ENCODE results near the gene PPP4R4. TPM values are rescaled to one million over a fixed set of nuclear protein-coding genes. Genes with fewer than 3 reads are reported as not detected.

Gene PPP4R4
- total and polyA plus RNA-seq, 2 experiments from 2014 or later, result 3.0 to 11.1 TPM

GRCh38 chr14:94180655-94181271 is 6.6 kb downstream of the PPP4R4 start:
- Histone ChIP-seq H3K27ac (ENCODE audit: low read depth) (no peak overlapping the region), H3K36me3 (ENCODE audit: insufficient read depth) (no peaks in the 10 kb centered on the region), H3K4me2 (no peak overlapping the region), H3K9me2 (ENCODE audit: insufficient read depth) (no peaks in the 10 kb centered on the region), H3K27me3 (ENCODE audit: insufficient read depth) (peaks cover 14% of the 10 kb centered on the region), H2AFZ (no peak overlapping the region), H3K4me1 (ENCODE audit: insufficient read depth) (peaks cover 13% of the 10 kb centered on the region), H3K79me2 (replicated peaks; ENCODE audit: insufficient read depth) (peaks cover 12% of the 10 kb centered on the region; the same call in 1 of the 2 replicates), H3F3A (replicated peaks; ENCODE audit: low read depth) (no peaks in the 10 kb centered on the region), H4K20me1 (replicated peaks; ENCODE audit: insufficient read depth) (no peaks in the 10 kb centered on the region; the same call in 1 of the 2 replicates), H3K4me3 (no peak overlapping the region)
- Mint-ChIP-seq H3K9me3 (no peaks in the 10 kb centered on the region), H3K27ac (no peak overlapping the region), H3K27me3 (ENCODE audit: insufficient read depth, low read depth, poor library complexity) (peaks cover 1% of the 10 kb centered on the region), H3K4me1 (peaks cover 32% of the 10 kb centered on the region), H3K36me3 (ENCODE audit: low read depth) (0 out of 3 replicates have a peak, but pooled peaks cover 3% of the 10 kb centered on the region), H3K4me3 (no peak overlapping the region)
- DNase-seq (ENCODE audit: low spot score) (peak; percentile 71), ATAC-seq (peak; percentile 69)
- TF ChIP-seq, protein P1, sequence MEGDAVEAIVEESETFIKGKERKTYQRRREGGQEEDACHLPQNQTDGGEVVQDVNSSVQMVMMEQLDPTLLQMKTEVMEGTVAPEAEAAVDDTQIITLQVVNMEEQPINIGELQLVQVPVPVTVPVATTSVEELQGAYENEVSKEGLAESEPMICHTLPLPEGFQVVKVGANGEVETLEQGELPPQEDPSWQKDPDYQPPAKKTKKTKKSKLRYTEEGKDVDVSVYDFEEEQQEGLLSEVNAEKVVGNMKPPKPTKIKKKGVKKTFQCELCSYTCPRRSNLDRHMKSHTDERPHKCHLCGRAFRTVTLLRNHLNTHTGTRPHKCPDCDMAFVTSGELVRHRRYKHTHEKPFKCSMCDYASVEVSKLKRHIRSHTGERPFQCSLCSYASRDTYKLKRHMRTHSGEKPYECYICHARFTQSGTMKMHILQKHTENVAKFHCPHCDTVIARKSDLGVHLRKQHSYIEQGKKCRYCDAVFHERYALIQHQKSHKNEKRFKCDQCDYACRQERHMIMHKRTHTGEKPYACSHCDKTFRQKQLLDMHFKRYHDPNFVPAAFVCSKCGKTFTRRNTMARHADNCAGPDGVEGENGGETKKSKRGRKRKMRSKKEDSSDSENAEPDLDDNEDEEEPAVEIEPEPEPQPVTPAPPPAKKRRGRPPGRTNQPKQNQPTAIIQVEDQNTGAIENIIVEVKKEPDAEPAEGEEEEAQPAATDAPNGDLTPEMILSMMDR (conservative IDR thresholded peaks at IDR 0.05; ENCODE audit: low read depth in 2 of 2), result peak; percentile 60 to 73
- no peak for TF ChIP-seq EZH2phosphoT487 (IDR thresholded peaks at IDR 0.05; ENCODE audit: unreplicated experiment)

GRCh38 chr14:94181835-94182234 is 7.7 kb downstream of the PPP4R4 start:
- ATAC-seq (no peak), DNase-seq (ENCODE audit: low spot score) (no peak)
- Mint-ChIP-seq H3K4me1 (peaks cover 25% of the 10 kb centered on the region), H3K9me3 (no peaks in the 10 kb centered on the region), H3K4me3 (no peak overlapping the region), H3K27me3 (ENCODE audit: insufficient read depth, low read depth, poor library complexity) (no peaks in the 10 kb centered on the region), H3K27ac (no peak overlapping the region), H3K36me3 (ENCODE audit: low read depth) (0 out of 3 replicates have a peak, but pooled peaks cover 2% of the 10 kb centered on the region)
- H3K4me3 ChIP-seq, result no peak overlapping the region
- H3K4me2 ChIP-seq, result no peak overlapping the region
- H2AFZ ChIP-seq, result no peak overlapping the region
- H4K20me1 ChIP-seq (replicated peaks; ENCODE audit: insufficient read depth), result no peaks in the 10 kb centered on the region; the same call in 1 of the 2 replicates
- H3K4me1 ChIP-seq (ENCODE audit: insufficient read depth), result peaks cover 6% of the 10 kb centered on the region; the same call in 1 of the 2 replicates
- H3K9me2 ChIP-seq (ENCODE audit: insufficient read depth), result no peaks in the 10 kb centered on the region
- peaks cover 4% of the 10 kb centered on the region for H3K27me3 ChIP-seq (ENCODE audit: insufficient read depth)
- H3K79me2 ChIP-seq (replicated peaks; ENCODE audit: insufficient read depth), result peaks cover 12% of the 10 kb centered on the region; the same call in 1 of the 2 replicates
- no peaks in the 10 kb centered on the region for H3K36me3 ChIP-seq (ENCODE audit: insufficient read depth)
- H3K27ac ChIP-seq (ENCODE audit: low read depth), result no peak overlapping the region
- H3F3A ChIP-seq (replicated peaks; ENCODE audit: low read depth), result no peaks in the 10 kb centered on the region
- TF ChIP-seq NANOG (IDR thresholded peaks at IDR 0.05; ENCODE audit: borderline replicate concordance) (no peak), ZNF462 (CRISPR knock-in tag; IDR thresholded peaks at IDR 0.05) (no peak), EZH2phosphoT487 (IDR thresholded peaks at IDR 0.05; ENCODE audit: unreplicated experiment) (no peak), POLR2AphosphoS5 (IDR thresholded peaks at IDR 0.05; ENCODE audit: low read depth) (no peak), CREB1 (CRISPR knock-in tag; IDR thresholded peaks at IDR 0.05; ENCODE audit: low read depth) (no peak), ZNF331 (CRISPR knock-in tag; IDR thresholded peaks at IDR 0.05; ENCODE audit: low read depth) (no peak), JUNB (IDR thresholded peaks at IDR 0.05; ENCODE audit: unreplicated experiment) (no peak), ZNF114 (CRISPR knock-in tag; IDR thresholded peaks at IDR 0.05) (no peak)
- TF ChIP-seq, protein P1 (conservative IDR thresholded peaks at IDR 0.05; ENCODE audit: low read depth in 2 of 2), result no peak

Data from GM23338 (cell line).